HCT116 (cell line): ENCODE results near the gene HEBP1. TPM values are rescaled to one million over a fixed set of nuclear protein-coding genes. Genes with fewer than 3 reads are reported as not detected.

ENCODE experiments used
- ATAC-seq: fragments of 200-7000 bp; cut with Tn5 transposase; 2 replicates; pipeline ENCODE4 v1.9.1; 2020; ENCODE audit warnings: mild to moderate bottlenecking, moderate library complexity
- BruUV-seq: library from RNA; stranded (reverse); fragments of 400-500 nt; replicated peaks from 2 replicates; lab custom pipeline; 2021; lab: Mats Ljungman, UMichigan
- CTCF ChIA-PET: fragments of 300-600 bp; sonication (Branson Sonifier 250); formaldehyde crosslinking; loops from one replicate; lab custom pipeline; 2021; ENCODE audit warnings: antibody characterized with exemption; lab: Charles Lee
- POLR2A ChIA-PET: fragments of 300-600, 350-600 bp; sonication (Branson Sonifier 250); formaldehyde crosslinking; loops from one replicate; lab custom pipeline; 2021; ENCODE audit warnings: antibody characterized with exemption; lab: Charles Lee
- RAD21 ChIA-PET, 2 experiments: fragments of 300-600 bp; sonication (Branson Sonifier 250); formaldehyde crosslinking; loops; one replicate each; lab custom pipeline; 2023; ENCODE audit warnings: low total read pairs in 2 of 2; ENCODE audit not compliant: uncharacterized antibody in 2 of 2, unreplicated experiment in 2 of 2, low non-redundant PET in 1 of 2; lab: Charles Lee
- DNase-seq: peaks from one replicate; pipeline ENCODE4 v3.0.0-alpha.2; 2010; ENCODE audit warnings: low read depth, low spot score
- H2AFZ ChIP-seq: fragments of 200-600 bp; shearing (Covaris generic), sonication (generic); 2 replicates; pipeline ENCODE4 v1.6.1; 2017; ENCODE audit warnings: low read depth, mixed run types, mixed read lengths, antibody characterized with exemption, low read length; ENCODE audit not compliant: poor library complexity, severe bottlenecking
- H3K27ac ChIP-seq: 2 replicates; pipeline ENCODE4 v1.5.1; 2012; ENCODE audit warnings: low read depth, low read length
- H3K27me3 ChIP-seq: fragments of 200-600 bp; sonication (generic); 2 replicates; pipeline ENCODE4 v1.6.1; 2016; ENCODE audit warnings: mixed run types, low read length, mixed read lengths; ENCODE audit not compliant: insufficient read depth
- H3K36me3 ChIP-seq, 2 experiments: fragments of 200-500 bp in 1 of 2; fragments of 200-600 bp in 1 of 2; sonication (Bioruptor generic) in 1 of 2; sonication (generic) in 1 of 2; 2 replicates each; pipeline versions ENCODE4 v1.5.1 to v1.6.1; 2014 to 2016; ENCODE audit warnings: low read length in 2 of 2, inconsistent platforms in 1 of 2, mixed read lengths in 1 of 2, mixed run types in 1 of 2; ENCODE audit not compliant: insufficient read depth in 2 of 2, control insufficient read depth in 1 of 2
- H3K4me1 ChIP-seq, 2 experiments: fragments of 200-600 bp in 1 of 2; sonication (generic) in 1 of 2; 2 replicates each; pipeline versions ENCODE4 v1.5.1 to v1.6.1; 2012 to 2017; ENCODE audit warnings: low read length in 2 of 2, inconsistent platforms in 1 of 2, mild to moderate bottlenecking in 1 of 2, mixed read lengths in 1 of 2, mixed run types in 1 of 2, moderate library complexity in 1 of 2; ENCODE audit not compliant: insufficient read depth in 2 of 2, control insufficient read depth in 1 of 2
- H3K4me2 ChIP-seq: fragments of 200-600 bp; sonication (generic); 2 replicates; pipeline ENCODE4 v1.6.1; 2017; ENCODE audit warnings: mixed run types, low read length, mixed read lengths
- H3K4me3 ChIP-seq, 2 experiments: fragments of 200-600 bp in 1 of 2; sonication (generic) in 1 of 2; replicated peaks in 1 of 2; 2 replicates each; pipeline ENCODE4 v1.5.1; 2011 to 2016; ENCODE audit warnings: low read length in 2 of 2, control low read depth in 1 of 2, low read depth in 1 of 2, mild to moderate bottlenecking in 1 of 2, mixed read lengths in 1 of 2, mixed run types in 1 of 2
- H3K79me2 ChIP-seq: fragments of 200-600 bp; sonication (generic); 2 replicates; pipeline ENCODE4 v1.6.1; 2017; ENCODE audit warnings: mild to moderate bottlenecking, mixed run types, low read length, moderate library complexity, mixed read lengths; ENCODE audit not compliant: insufficient read depth
- H3K9ac ChIP-seq: fragments of 200-600 bp; sonication (generic); 2 replicates; pipeline ENCODE4 v1.6.1; 2016; ENCODE audit warnings: low read length, mixed read lengths
- H3K9me2 ChIP-seq: fragments of 200-600 bp; sonication (generic), shearing (Covaris generic); 2 replicates; pipeline ENCODE4 v1.6.1; 2017; ENCODE audit warnings: mixed run types, mild to moderate bottlenecking, moderate library complexity; ENCODE audit not compliant: insufficient read depth
- H3K9me3 ChIP-seq, 2 experiments: fragments of 200-500 bp in 1 of 2; fragments of 200-600 bp in 1 of 2; sonication (Bioruptor generic) in 1 of 2; sonication (generic) in 1 of 2; 2 replicates each; pipeline ENCODE4 v1.6.1; 2014 to 2017; ENCODE audit warnings: low read length in 2 of 2, mixed read lengths in 2 of 2, inconsistent platforms in 1 of 2, low read depth in 1 of 2, mild to moderate bottlenecking in 1 of 2, mixed run types in 1 of 2, moderate library complexity in 1 of 2; ENCODE audit not compliant: control insufficient read depth in 1 of 2, insufficient read depth in 1 of 2
- H4K20me1 ChIP-seq: fragments of 200-600 bp; sonication (generic), shearing (Covaris generic); 2 replicates; pipeline ENCODE4 v1.6.1; 2017; ENCODE audit warnings: mixed run types, mild to moderate bottlenecking, moderate library complexity; ENCODE audit not compliant: insufficient read depth
- CBX3 ChIP-seq: IDR thresholded peaks from 2 replicates; pipeline ENCODE4 v1.6.1; 2012; ENCODE audit warnings: low read depth
- EGR1 ChIP-seq: IDR thresholded peaks from 2 replicates; pipeline ENCODE4 v1.6.1; 2012; ENCODE audit warnings: low read depth
- EZH2phosphoT487 ChIP-seq: fragments of 200-600 bp; IDR thresholded peaks from 2 replicates; pipeline ENCODE4 v1.6.1; 2018; ENCODE audit warnings: antibody characterized with exemption, borderline replicate concordance
- FOSL1 ChIP-seq: IDR thresholded peaks from 2 replicates; pipeline ENCODE4 v1.6.1; 2012; ENCODE audit warnings: low read depth
- JUND ChIP-seq: IDR thresholded peaks from 2 replicates; pipeline ENCODE4 v1.6.1; 2012
- POLR2A ChIP-seq: IDR thresholded peaks from 2 replicates; pipeline ENCODE4 v1.7.0; 2011; ENCODE audit warnings: borderline replicate concordance; ENCODE audit not compliant: insufficient read depth, insufficient read length; ENCODE audit errors: extremely low read depth
- POLR2AphosphoS5 ChIP-seq: IDR thresholded peaks from 2 replicates; pipeline ENCODE4 v1.6.1; 2011; ENCODE audit warnings: mild to moderate bottlenecking, low read depth, low read length, moderate library complexity
- REST ChIP-seq: IDR thresholded peaks from 2 replicates; pipeline ENCODE4 v1.6.1; 2012; ENCODE audit warnings: low read depth
- SIN3A ChIP-seq: IDR thresholded peaks from 2 replicates; pipeline ENCODE4 v1.6.1; 2012; ENCODE audit warnings: low read depth
- TCF7L2 ChIP-seq: IDR thresholded peaks from 2 replicates; pipeline ENCODE4 v1.7.0; 2011; ENCODE audit warnings: borderline replicate concordance, inconsistent platforms; ENCODE audit not compliant: insufficient read depth, insufficient read length; ENCODE audit errors: extremely low read depth
- ZFX ChIP-seq: fragments of 450-650 bp; IDR thresholded peaks from 2 replicates; pipeline ENCODE4 v1.6.1; 2017
- intact Hi-C: fragments of 100-400 bp; cut with micrococcal nuclease; formaldehyde crosslinking; loops from 2 replicates; pipeline ENCODE4 v1.10.0; 2022
- total RNA-seq: library from RNA; stranded (reverse); gene quantifications from one replicate; pipeline ENCODE4 v1.2.1, GENCODE V29; 2021; ENCODE audit not compliant: unreplicated experiment
- TF ChIP-seq, protein P1 (sequence below): IDR thresholded peaks from 2 replicates; pipeline ENCODE4 v1.6.1; 2012
- TF ChIP-seq, protein P2 (sequence below): IDR thresholded peaks from 2 replicates; pipeline ENCODE4 v1.6.1; 2012

HEBP1 gene
- total RNA-seq, 1 experiment from 2014 or later: 41.0 TPM

GRCh38 chr12:12954878-12955625 lies 45.0 kb downstream of the HEBP1 start:
- no peaks in the 10 kb centered on the region for H3K36me3 ChIP-seq
- H2AFZ ChIP-seq: no peak overlapping the region
- H3K27ac ChIP-seq: no peak overlapping the region
- no peaks in the 10 kb centered on the region for H3K27me3 ChIP-seq
- CTCF ChIA-PET: no interaction called here
- POLR2A ChIA-PET: no interaction called here
- H3K9ac ChIP-seq: no peak overlapping the region
- no peaks in the 10 kb centered on the region for H3K9me3 ChIP-seq
- H3K4me2 ChIP-seq: no peak overlapping the region
- no peaks in the 10 kb centered on the region for H3K79me2 ChIP-seq
- intact Hi-C loops: no loop called here
- ATAC-seq (no peak), DNase-seq (no peak)
- H3K9me2 ChIP-seq: no peaks in the 10 kb centered on the region
- BruUV-seq: no TSS peak
- RAD21 ChIA-PET: no interaction called here
- no peak overlapping the region for H3K4me3 ChIP-seq
- TF ChIP-seq CBX3: no peak
- no peak for TF ChIP-seq JUND
- TF ChIP-seq, protein P1, sequence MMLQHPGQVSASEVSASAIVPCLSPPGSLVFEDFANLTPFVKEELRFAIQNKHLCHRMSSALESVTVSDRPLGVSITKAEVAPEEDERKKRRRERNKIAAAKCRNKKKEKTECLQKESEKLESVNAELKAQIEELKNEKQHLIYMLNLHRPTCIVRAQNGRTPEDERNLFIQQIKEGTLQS: no peak
- TF ChIP-seq EGR1: no peak
- TF ChIP-seq, protein P2, sequence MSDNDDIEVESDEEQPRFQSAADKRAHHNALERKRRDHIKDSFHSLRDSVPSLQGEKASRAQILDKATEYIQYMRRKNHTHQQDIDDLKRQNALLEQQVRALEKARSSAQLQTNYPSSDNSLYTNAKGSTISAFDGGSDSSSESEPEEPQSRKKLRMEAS: no peak
- TF ChIP-seq TCF7L2: no peak
- no peaks in the 10 kb centered on the region for H3K4me1 ChIP-seq
- H4K20me1 ChIP-seq: no peaks in the 10 kb centered on the region

DNA sequence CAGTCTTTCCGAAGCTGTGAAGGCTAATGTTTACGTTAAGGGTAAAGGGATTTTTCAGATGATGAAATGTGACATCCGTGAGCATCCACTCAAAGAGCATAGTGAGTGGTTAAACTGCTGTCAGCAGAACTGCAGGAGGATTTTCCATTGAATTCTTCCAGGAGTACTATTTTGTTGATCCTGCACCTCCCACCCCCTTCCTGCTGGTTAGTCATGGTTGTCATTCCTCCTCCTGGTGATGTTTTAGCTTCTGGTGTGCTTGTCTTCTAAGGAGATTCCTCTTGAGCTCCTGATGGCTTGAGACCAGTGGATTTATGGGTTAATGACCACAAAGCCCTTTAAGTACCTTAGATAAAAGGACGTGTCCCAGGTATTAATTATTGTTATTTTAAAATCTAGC lies 45.7 kb downstream of the HEBP1 start:
- ChIA-PET CTCF (no interaction called here), RAD21 (no interaction called here), POLR2A (no interaction called here)
- Histone ChIP-seq H3K36me3 (no peaks in the 10 kb centered on the region), H4K20me1 (no peaks in the 10 kb centered on the region), H3K27me3 (no peaks in the 10 kb centered on the region), H3K4me1 (no peaks in the 10 kb centered on the region), H2AFZ (no peak overlapping the region), H3K4me3 (no peak overlapping the region), H3K9me2 (no peaks in the 10 kb centered on the region), H3K27ac (no peak overlapping the region), H3K4me2 (no peak overlapping the region), H3K79me2 (no peaks in the 10 kb centered on the region), H3K9me3 (no peaks in the 10 kb centered on the region), H3K9ac (no peak overlapping the region)
- intact Hi-C loops: no loop called here
- no peak for ATAC-seq
- no peak for DNase-seq
- TF ChIP-seq REST (no peak), EZH2phosphoT487 (no peak), POLR2AphosphoS5 (no peak), FOSL1 (no peak), POLR2A (no peak), SIN3A (no peak), ZFX (no peak)
- TF ChIP-seq, protein P1: no peak
- TF ChIP-seq, protein P2: no peak
- no TSS peak for BruUV-seq
